B cell (primary cell): ENCODE results near the gene COX6B1. TPM values are rescaled to one million over a fixed set of nuclear protein-coding genes. Genes with fewer than 3 reads are reported as not detected.
"Not testable (repeated sequence)": the region's sequence is repeated elsewhere in the genome, so short reads cannot be mapped to it uniquely, and the experiment has no call there.

Source experiments
- ATAC-seq: fragments of 200-7000 bp; cut with Tn5 transposase; one replicate; pipeline ENCODE4 v1.10.0; 2021; ENCODE audit warnings: low read depth, mild to moderate bottlenecking, moderate number of reproducible peaks, moderate library complexity
- CTCF ChIA-PET: fragments of 350-600 bp; sonication (Branson Sonifier 250); formaldehyde crosslinking; loops from one replicate; lab custom pipeline; 2021; ENCODE audit warnings: antibody characterized with exemption, inconsistent platforms; lab: Charles Lee
- POLR2A ChIA-PET: fragments of 350-600 bp; sonication (Branson Sonifier 250); formaldehyde crosslinking; loops from one replicate; lab custom pipeline; 2021; ENCODE audit warnings: antibody characterized with exemption; lab: Charles Lee
- DNase-seq: peaks from one replicate; pipeline ENCODE4 v3.0.0; 2013
- H2AFZ ChIP-seq: 2 replicates; pipeline ENCODE4 v1.6.1; 2012; ENCODE audit warnings: mild to moderate bottlenecking, low read depth, low read length; ENCODE audit not compliant: insufficient read depth, poor library complexity, severe bottlenecking
- H3K27ac ChIP-seq, 2 donors: 1 replicate in 1 of 2; 2 replicates in 1 of 2; pipeline ENCODE4 v1.5.1; 2012 to 2013; ENCODE audit warnings: low read length in 2 of 2, mild to moderate bottlenecking in 2 of 2, moderate library complexity in 1 of 2
- H3K27me3 ChIP-seq, 4 experiments: fragments of 200-600 bp in 1 of 4; sonication (generic) in 1 of 4; replicated peaks in 1 of 4; 1 replicate in 2 of 4; 2 replicates in 2 of 4; pipeline versions ENCODE4 v1.6.1 to v1.7.0; 2013 to 2016; ENCODE audit warnings: low read length in 3 of 4, mild to moderate bottlenecking in 2 of 4, mixed read lengths in 1 of 4, moderate library complexity in 1 of 4; ENCODE audit not compliant: insufficient read depth in 4 of 4, control insufficient read depth in 3 of 4; ENCODE audit errors: control extremely low read depth in 1 of 4
- H3K36me3 ChIP-seq, 2 experiments: replicated peaks in 1 of 2; 1 replicate in 1 of 2; 2 replicates in 1 of 2; pipeline versions ENCODE4 v1.6.1 to v1.7.1; 2013; ENCODE audit warnings: low read length in 1 of 2; ENCODE audit not compliant: insufficient read depth in 2 of 2, control insufficient read depth in 1 of 2; ENCODE audit errors: control extremely low read depth in 1 of 2, extremely low read depth in 1 of 2
- H3K4me1 ChIP-seq, 2 donors: fragments of 200-600 bp in 1 of 2; sonication (generic) in 1 of 2; 1 replicate in 1 of 2; 2 replicates in 1 of 2; pipeline versions ENCODE4 v1.5.1 to v1.6.1; 2013 to 2017; ENCODE audit warnings: low read length in 2 of 2; ENCODE audit not compliant: control insufficient read depth in 2 of 2, insufficient read depth in 2 of 2
- H3K4me2 ChIP-seq: replicated peaks from 2 replicates; pipeline ENCODE3; 2012; ENCODE audit warnings: mild to moderate bottlenecking, low read depth, low read length; ENCODE audit not compliant: poor library complexity, severe bottlenecking
- H3K4me3 ChIP-seq, 5 experiments: fragments of 200-600 bp in 1 of 5; sonication (generic) in 1 of 5; 1 replicate in 3 of 5; 2 replicates in 2 of 5; pipeline versions ENCODE4 v1.5.1 to v1.7.0; 2011 to 2016; ENCODE audit warnings: low read length in 4 of 5, mild to moderate bottlenecking in 4 of 5, low read depth in 2 of 5, control low read depth in 1 of 5, moderate library complexity in 1 of 5; ENCODE audit not compliant: insufficient read depth in 1 of 5; ENCODE audit errors: control extremely low read depth in 1 of 5, extremely low read depth in 1 of 5
- H3K79me2 ChIP-seq: fragments of 200-600 bp; sonication (generic); one replicate; pipeline ENCODE4 v1.6.0; 2016; ENCODE audit warnings: low read length; ENCODE audit not compliant: control insufficient read depth, insufficient read depth
- H3K9ac ChIP-seq: fragments of 200-600 bp; sonication (generic); 2 replicates; pipeline ENCODE4 v1.6.1; 2017; ENCODE audit warnings: mild to moderate bottlenecking, low read length, moderate library complexity
- H3K9me3 ChIP-seq, 3 donors: one replicate each; pipeline versions ENCODE4 v1.6.1 to v1.7.1; 2013; ENCODE audit warnings: low read length in 2 of 3; ENCODE audit not compliant: control insufficient read depth in 2 of 3, insufficient read depth in 1 of 3; ENCODE audit errors: control extremely low read depth in 1 of 3
- H4K20me1 ChIP-seq: 2 replicates; pipeline ENCODE4 v1.6.0; 2012; ENCODE audit warnings: mild to moderate bottlenecking, low read length; ENCODE audit not compliant: insufficient read depth, control insufficient read depth, poor library complexity, severe bottlenecking
- H3K27ac Mint-ChIP-seq: one replicate; pipeline ENCODE4 v1.8.0; 2021; ENCODE audit warnings: mixed read lengths
- H3K27me3 Mint-ChIP-seq: one replicate; pipeline ENCODE4 v1.8.0; 2021; ENCODE audit warnings: mixed read lengths
- H3K4me1 Mint-ChIP-seq: one replicate; pipeline ENCODE4 v1.8.0; 2021; ENCODE audit warnings: mixed read lengths
- H3K4me3 Mint-ChIP-seq: one replicate; pipeline ENCODE4 v1.8.0; 2021; ENCODE audit warnings: mixed read lengths
- H3K9me3 Mint-ChIP-seq: one replicate; pipeline ENCODE4 v1.8.0; 2022; ENCODE audit warnings: mixed read lengths; ENCODE audit not compliant: insufficient read depth
- EZH2 ChIP-seq: IDR thresholded peaks from 2 replicates; pipeline ENCODE4 v1.6.1; 2012; ENCODE audit warnings: borderline replicate concordance, low read depth, mild to moderate bottlenecking, moderate library complexity, low read length; ENCODE audit not compliant: insufficient read depth, poor library complexity, severe bottlenecking
- WGBS: methylation state at CpG from one replicate; pipeline ENCODE4 v1.1.5; 2013; ENCODE audit warnings: missing lambda C conversion rate; ENCODE audit not compliant: insufficient coverage; 5-methylcytosine and 5-hydroxymethylcytosine counted together
- intact Hi-C: fragments of 100-400 bp; cut with micrococcal nuclease; formaldehyde crosslinking; loops from one replicate; pipeline ENCODE4 v1.10.0; 2022
- polyA plus RNA-seq: library from polyadenylated mRNA; depleted of rRNA; stranded (reverse); fragments of >200 nt; gene quantifications from 2 replicates; pipeline ENCODE4 v1.2.3, GENCODE V29; 2012
- total RNA-seq, 2 donors: library from RNA; stranded (reverse); fragments of 120-200 nt in 1 of 2; gene quantifications; 1 replicate in 1 of 2; 2 replicates in 1 of 2; pipeline versions ENCODE4 v1.2.3 to v1.2.4, GENCODE V29; 2013 to 2022

The COX6B1 gene
- total and polyA plus RNA-seq, 2 donors (not counting 1 experiment from before 2014, with no cell fraction given) = 215 to 387 TPM

DNA sequence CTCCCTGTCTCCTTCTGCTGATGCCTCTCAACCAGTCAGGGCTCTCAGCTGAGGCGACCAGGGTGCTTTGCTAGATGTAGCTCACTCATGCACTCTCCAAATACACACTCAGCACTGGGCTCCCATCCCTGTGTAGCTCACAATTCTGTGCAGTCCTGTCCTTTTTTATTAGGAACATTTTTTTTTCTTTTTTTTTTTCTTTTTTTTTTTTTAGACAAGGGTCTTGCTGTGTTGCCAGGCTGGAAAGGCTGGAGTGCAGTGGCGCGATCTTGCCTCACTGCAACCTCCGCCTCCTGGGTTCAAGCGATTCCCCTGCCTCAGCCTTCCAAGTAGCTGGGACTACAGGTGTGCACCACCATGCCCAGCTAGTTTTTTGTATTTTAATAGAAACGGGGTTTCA, 6.7 kb downstream of the COX6B1 start:
- H3K4me3 ChIP-seq, H3K4me2 ChIP-seq, H3K27ac Mint-ChIP-seq, H2AFZ ChIP-seq, intact Hi-C loops, H3K27me3 Mint-ChIP-seq, H3K4me1 ChIP-seq, H3K9ac ChIP-seq, DNase-seq, H3K9me3 ChIP-seq, POLR2A ChIA-PET, H3K9me3 Mint-ChIP-seq, H3K4me1 Mint-ChIP-seq, ATAC-seq, H3K27ac ChIP-seq, H3K4me3 Mint-ChIP-seq, CTCF ChIA-PET, H3K27me3 ChIP-seq: not testable (repeated sequence)
- H3K36me3 ChIP-seq = peaks cover 8 to 70% of the 10 kb centered on the region in 2 experiments
- H3K79me2 ChIP-seq = peaks cover 49% of the 10 kb centered on the region
- H4K20me1 ChIP-seq = peaks cover 13% of the 10 kb centered on the region
- WGBS = 90% methylated on average over 2 of the region's 6 CpGs

GRCh38 chr19:35655600-35655999, 7.5 kb downstream of the COX6B1 start:
- Histone ChIP-seq H3K36me3 (peaks cover 9 to 71% of the 10 kb centered on the region in 2 experiments), H4K20me1 (peaks cover 5% of the 10 kb centered on the region), H2AFZ (no peak overlapping the region), H3K27me3 (no peaks in the 10 kb centered on the region), H3K4me2 (no peak overlapping the region), H3K79me2 (peaks cover 41% of the 10 kb centered on the region), H3K27ac (no peak overlapping the region), H3K9ac (no peak overlapping the region), H3K4me3 (no peak overlapping the region), H3K9me3 (no peaks in the 10 kb centered on the region), H3K4me1 (peaks cover 2% of the 10 kb centered on the region in 2 donors)
- ChIA-PET CTCF (interaction anchor here (0.6 kb wide), 1 partner anchor 19 kb away, joined by 3 read pairs; no protein-coding TSS in a partner anchor), POLR2A (interaction anchor here (0.8 kb wide), 1 partner anchor 11 kb away, joined by 4 read pairs; no protein-coding TSS in a partner anchor)
- Mint-ChIP-seq H3K4me3 (no peak overlapping the region), H3K27me3 (no peaks in the 10 kb centered on the region), H3K9me3 (no peaks in the 10 kb centered on the region), H3K27ac (no peak overlapping the region), H3K4me1 (peaks cover 7% of the 10 kb centered on the region)
- intact Hi-C loops = no loop called here
- no peak for DNase-seq
- no peak for TF ChIP-seq EZH2
- ATAC-seq = no peak
- 100% methylated on average over 4 of the region's 4 CpGs for WGBS
